Left colon (tissue), 2 donors: ENCODE results near the gene CACNA2D2. TPM values are rescaled to one million over a fixed set of nuclear protein-coding genes. Genes with fewer than 3 reads are reported as not detected.

Experiments used
- ATAC-seq: fragments of 200-7000 bp; cut with Tn5 transposase; one replicate; pipeline ENCODE4 v1.9.1; 2020; ENCODE audit warnings: mild to moderate bottlenecking, moderate library complexity
- DNase-seq, 2 donors: peaks; one replicate each; pipeline ENCODE4 v3.0.0-alpha.2; 2020
- intact Hi-C, 2 donors: fragments of 100-400 bp; cut with DNase I in 1 of 2; cut with micrococcal nuclease in 1 of 2; formaldehyde crosslinking; loops; one replicate each; pipeline versions ENCODE4 v1.11.2 to v1.14.0; 2022; cut with DNase I, micrococcal nuclease
- total RNA-seq, 2 donors: library from RNA; stranded (reverse); fragmentation: NEBNext Ultra II Directional; extraction: Animal tissue kit (Norgen Biotek cat#: 25700); gene quantifications; one replicate each; pipeline ENCODE4 v1.2.1, GENCODE V29; 2021
- donor health status: DM: no; HTN: no; CAD: no.
- donor health status: DM: yes; HTN: yes; CAD: no.

The CACNA2D2 gene
- total RNA-seq, 2 donors from 2014 or later, result 1.9 to 3.2 TPM

DNA sequence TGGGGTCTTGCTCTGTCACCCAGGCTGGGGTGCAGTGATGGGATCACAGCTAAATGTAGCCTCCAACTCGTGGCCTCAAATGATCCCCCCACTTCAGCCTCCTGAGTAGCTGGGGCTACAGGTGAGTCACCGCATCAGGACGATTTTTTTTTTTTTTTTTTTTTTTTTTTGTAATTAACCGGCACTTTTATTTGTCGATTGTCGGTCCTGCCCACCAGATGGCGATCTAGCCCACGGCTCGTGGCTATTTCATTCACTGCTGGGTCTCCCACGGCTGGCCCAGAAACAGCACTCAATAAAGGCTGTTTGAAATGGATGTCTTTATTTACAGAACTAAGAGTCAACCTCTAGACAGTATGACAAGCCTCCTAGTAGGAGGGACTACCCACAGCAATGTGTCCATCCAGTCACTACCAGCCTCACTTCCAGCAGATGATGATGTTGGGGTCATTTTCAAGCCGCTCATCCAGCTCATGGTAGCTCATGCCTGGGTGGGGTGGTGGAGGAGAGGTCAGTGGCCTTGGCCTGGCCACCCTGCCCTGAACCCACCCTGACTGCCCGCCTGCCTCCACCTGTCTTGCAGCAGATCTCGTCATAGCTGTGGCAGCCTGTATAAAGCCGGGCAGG lies 156.1 kb downstream of the CACNA2D2 start:
- DNase-seq (peak in 1 of 2 donors; percentile 77), ATAC-seq (peak; percentile 8)
- intact Hi-C loops, result no loop called here

DNA sequence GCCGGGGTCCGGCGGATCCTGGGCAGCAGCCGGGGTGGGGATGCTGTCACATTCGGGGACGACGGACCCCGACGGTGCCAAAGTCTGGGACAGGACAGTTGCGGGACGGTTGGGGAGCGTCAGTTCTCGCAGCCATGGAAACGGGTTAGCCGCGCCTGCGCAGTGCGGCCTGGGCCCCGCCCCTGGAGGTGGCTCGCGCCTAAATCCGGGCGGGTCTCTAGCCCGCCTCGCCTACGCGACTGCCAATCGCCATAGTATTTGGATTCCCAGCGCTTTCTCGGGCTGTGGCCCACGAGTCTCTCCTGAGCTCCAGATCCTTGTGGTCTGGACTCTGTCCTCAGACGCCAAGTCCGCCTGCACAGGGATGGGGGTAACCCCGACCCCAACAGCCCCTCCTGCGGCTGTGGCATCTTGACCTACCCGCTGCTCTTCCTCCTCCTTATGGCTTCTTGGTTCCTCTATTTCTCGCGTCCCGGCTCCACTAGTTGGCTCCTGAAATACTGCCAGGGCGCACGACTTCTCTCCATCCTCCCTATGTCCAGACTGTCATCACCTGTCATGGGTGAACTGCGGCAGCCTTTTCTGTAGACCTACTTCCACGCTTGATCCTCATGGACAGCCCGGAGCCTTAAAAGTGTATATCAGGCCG lies 157.7 kb downstream of the CACNA2D2 start, which contains the start of gene ZMYND10:
Gene ZMYND10, minus strand, starts transcription at position 147 of the 649 bp plus-strand sequence. CDS start 153 bp downstream, outside the sequence.
- ATAC-seq (peak; percentile 52), DNase-seq (peak; percentile 72 to 79)
- intact Hi-C loops, result no loop called here

DNA sequence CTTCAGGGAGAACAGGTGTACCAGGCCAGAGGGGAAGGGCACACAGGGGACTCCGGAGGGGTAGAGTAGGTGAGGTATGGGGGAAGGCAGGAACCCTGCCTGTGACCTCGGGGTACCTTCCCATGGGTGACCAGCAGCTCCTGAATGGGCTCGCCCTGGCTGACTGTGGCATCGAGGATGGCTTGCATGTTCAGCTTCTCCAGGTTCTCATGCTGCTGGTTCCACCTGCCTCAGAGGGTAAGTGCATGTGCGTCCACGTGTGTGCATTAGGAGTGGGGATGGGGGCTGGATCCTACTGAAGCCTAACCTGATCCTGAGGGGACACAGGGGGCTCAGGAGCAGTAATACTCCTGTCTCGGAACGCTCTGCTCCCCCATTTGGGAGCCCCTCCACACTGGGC lies 158.4 kb downstream of the CACNA2D2 start:
- intact Hi-C loops, result no loop called here
- DNase-seq, result no peak
- no peak for ATAC-seq

DNA sequence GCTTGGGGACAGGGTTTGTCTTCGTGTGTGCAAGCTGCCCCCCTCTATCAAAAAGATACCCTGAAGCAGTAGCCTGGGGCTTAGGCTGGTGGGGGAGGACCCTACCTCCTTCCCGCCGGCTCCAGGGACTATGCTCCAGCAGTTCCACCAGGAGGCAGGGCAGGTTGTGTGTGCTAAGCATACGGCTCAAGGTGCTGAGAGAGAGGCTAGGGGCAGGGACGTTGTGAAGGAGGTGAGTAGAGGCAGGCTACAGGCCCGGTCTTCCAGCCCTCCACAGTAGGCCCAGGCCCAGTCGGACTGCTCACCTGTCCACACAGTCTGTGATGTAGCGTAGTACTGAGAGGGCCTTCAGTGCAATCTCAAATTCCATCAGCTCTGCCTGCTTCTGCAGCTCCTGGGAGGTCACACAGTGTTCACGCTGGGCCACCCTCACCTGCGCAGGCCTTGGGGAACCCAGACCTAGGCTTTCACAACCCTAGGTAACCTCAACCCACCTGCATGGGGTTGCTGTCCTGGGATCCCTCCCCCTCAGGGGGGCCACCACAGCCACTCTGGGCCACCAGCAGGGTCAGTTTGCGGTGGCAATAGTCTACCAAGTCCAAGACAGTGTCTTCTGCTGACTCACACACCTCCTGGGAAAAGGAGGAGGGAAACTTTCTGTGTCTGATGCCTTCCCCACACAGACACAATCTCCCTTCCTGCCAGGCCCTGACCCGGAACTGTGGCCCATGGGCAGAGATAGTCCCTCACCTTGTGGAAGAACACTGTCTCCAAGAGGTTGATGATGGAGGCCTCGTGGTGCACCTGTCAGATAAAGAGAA lies 160.4 kb downstream of the CACNA2D2 start:
- intact Hi-C loops, result no loop called here
- DNase-seq, result no peak
- ATAC-seq, result no peak

DNA sequence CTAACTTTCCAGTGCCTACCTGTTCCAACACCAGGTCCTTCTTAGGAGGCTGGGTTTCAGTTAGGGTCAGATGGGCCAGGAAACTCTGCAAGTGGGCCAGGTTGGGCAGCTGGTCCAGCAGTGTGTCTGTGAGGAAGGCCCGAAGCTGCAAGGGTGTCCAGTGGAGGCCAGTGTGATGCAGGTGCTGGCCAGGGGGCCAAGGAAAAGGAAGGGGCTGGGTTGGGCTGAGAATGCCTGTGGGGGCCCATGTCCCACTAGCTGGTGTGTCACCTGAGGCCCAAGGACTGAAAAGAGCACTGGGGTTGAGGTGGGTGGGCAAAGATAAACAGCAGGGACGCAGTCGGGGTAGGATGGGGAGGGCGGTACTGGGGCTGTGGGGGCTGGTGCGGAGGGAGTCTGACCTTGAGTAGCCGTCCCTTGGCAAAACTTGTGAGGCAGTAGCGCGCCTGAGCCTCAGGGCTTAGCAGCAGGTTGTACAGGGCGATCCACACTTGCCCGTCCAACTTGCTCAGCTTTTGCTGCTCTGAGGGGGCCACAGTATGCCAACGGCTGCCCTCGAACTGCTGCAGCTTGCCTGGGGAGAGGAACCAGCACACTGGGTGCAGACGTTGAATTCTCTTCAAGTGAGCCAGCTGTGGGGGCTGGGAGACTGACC lies 161.3 kb downstream of the CACNA2D2 start:
- DNase-seq, result no peak
- intact Hi-C loops, result no loop called here
- ATAC-seq, result no peak

DNA sequence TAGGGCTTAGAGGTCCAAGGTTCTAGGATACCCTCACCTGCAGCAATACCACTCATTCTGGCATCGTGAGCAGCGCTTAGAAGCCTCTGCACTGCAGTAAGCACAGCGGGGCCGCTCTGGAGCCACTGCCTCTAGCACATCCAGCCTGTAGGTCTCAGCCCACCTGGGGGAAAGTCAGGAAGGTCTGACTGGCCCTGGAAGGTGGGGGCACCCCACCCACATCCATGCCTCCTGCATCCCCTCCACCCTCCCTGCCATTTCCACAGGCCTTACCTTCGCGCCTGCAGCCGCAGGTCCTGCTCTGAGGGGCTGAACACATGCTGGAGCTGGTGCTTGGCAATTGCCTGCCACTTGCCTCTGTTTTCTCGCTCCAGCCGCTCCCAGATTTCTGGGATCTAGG lies 161.9 kb downstream of the CACNA2D2 start:
- ATAC-seq (no peak), DNase-seq (no peak)
- intact Hi-C loops, result no loop called here

DNA sequence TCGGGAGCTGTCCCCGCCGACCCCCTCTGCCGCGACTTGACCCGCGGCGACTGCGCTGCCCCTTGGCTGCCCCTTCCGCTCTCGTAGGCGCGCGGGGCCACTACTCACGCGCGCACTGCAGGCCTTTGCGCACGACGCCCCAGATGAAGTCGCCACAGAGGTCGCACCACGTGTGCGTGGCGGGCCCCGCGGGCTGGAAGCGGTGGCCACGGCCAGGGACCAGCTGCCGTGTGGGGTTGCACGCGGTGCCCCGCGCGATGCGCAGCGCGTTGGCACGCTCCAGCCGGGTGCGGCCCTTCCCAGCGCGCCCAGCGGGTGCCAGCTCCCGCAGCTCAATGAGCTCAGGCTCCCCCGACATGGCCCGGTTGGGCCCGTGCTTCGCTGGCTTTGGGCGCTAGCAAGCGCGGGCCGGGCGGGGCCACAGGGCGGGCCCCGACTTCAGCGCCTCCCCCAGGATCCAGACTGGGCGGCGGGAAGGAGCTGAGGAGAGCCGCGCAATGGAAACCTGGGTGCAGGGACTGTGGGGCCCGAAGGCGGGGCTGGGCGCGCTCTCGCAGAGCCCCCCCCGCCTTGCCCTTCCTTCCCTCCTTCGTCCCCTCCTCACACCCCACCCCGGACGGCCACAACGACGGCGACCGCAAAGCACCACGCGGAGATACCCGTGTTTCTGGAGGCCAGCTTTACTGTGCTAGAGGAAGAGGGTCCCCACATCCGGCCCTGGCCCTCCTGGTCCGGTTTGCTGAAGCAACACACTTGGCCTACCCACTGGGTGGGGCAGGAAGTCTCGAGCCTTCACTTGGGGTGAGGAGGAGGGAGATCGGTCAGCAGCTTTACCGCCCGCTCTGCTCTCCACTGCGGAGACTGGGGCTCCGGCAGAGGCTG lies 162.7 kb downstream of the CACNA2D2 start, which contains the start of gene RASSF1:
Gene RASSF1, minus strand, starts transcription at position 389 of the 882 bp plus-strand sequence. Its CDS starts 31 bp downstream, at position 358.
- ATAC-seq (peak; percentile 33), DNase-seq (peak; percentile 79 to 84)
- intact Hi-C loops, result no loop called here

DNA sequence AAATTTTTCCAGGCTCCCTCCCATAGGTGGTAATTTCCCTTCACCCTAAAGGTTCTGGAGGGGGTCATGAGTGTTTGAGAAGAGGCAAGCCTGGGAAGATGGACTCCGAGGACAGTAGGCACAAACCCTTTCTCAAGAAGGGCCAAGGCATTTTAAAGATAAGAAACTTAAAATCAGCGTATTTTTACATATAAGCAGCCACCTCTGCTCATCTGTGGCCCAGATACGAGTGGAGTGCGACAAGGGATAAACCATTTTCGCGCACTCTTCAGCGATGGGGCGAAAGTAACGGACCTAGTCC lies 163.3 kb downstream of the CACNA2D2 start:
- ATAC-seq, result no peak
- intact Hi-C loops, result no loop called here
- DNase-seq, result no peak

DNA sequence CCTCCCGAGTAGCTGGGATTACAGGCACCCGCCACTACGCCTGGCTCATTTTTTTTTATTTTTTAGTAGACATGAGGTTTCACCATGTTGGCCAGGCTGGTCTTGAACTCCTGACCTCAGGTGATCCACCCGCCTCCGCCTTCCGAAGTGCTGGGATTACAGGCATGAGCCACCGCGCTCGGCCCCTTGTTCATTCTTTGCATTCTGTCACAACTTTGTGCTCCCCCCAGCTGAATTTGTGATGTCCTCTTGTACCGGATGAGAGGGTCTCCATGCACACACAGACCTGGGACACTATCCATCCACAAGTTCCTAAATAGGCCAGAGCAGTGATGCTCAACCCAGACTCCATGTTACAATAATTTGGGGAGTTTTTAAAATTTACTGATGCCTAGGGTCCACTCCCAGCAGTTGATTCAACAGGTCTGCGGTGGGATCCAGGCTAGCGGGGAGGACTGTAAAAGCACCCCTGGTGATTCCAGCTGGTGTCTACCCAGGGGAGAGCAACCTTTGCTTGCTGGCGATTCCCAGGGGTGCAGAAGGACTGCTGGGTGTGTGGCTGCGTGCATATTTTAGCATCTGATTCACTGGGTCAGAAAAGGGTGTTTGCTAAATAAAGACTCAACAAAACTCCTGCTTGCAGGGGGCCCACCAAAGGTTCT lies 163.8 kb downstream of the CACNA2D2 start:
- no peak for DNase-seq
- intact Hi-C loops, result no loop called here
- no peak for ATAC-seq

DNA sequence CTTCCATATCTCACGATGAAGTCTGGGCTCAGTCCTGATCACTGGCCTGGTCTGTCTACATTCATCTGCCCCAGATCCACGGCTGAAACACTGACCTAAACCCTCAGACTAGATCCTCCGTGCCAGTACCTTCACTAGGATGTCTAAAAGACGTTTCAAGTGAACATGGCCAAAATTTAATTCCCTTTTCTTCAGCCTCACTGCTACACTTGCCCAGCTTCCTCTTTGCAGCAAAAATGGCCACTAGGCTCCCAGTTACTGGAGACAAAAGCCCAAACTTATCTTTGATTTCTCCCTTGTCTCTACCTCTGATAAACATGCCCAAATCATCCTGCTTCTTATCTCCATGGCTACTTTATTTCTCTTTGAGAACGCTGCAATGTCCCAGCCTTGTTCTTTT lies 164.5 kb downstream of the CACNA2D2 start:
- DNase-seq (no peak), ATAC-seq (no peak)
- intact Hi-C loops, result no loop called here

DNA sequence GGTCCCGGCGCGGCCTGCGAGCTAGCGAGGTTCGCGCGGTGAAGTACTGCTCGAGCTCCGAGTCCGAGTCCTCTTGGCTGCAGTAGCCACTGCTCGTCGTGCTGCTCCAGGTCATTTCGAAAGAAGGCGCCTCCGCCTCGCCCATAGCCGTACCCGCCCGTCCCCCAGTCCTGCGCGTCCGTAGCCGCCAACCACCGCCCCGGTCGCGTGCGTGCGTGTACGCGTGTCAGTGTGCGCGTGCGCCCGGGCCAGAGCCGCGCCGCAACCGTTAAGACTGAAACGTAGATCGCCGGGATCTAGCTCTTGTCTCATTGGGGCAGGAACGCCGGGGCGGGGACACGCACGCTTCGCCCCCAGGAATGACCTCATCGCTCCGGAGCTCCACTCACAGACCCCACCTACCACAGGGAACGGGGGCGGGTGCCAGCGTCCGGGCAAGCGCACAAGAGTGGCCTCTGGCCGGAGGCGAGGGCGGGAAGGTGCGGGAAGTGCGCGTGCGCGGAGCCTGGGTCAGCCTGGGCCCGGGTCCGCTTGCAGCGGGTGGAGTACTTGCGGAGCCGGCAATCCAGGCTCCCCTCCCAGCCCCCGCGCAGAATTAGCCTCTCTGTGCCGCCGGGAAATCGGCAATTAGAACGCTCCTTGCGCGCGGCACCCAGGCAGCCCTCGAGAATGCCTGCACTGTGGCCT lies 166.1 kb downstream of the CACNA2D2 start:
- DNase-seq (peak; percentile 99 to 100), ATAC-seq (peak; percentile 83)
- intact Hi-C loops, result no loop called here

DNA sequence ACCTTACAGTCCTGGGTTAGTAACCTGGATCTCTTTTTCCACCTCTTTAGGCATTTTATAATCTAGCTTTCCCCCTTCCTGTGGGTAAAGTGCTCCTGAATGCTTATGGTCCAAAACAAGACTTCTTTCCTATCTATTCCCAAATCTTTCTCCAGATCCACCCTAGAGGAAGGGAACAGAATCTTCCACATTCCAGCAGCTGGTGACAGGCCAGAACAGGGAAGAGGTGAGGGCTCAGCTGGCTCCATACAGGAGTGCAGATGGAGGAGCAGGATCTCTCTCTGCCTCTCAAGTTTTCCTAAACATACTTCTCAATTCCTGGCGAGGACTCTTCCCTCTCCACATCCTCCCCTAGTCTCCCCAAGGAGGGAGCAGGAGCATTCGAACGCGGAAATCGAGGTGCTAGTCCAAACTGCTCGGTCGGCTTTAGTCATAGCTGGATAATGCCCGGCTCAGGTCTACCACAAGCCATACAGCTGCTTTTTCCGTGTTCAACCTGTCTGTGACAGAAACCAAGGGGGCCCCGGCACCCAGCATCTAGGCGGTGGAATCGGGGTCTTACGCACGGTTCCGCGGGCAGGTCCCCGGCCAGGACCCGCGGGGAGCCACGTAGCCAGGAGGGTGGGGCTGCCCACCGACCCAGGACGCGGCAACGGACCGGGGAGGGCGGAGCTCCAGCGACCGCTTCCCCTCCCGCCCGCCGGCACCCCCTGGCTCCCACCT lies 166.8 kb downstream of the CACNA2D2 start:
- peak; percentile 7 for ATAC-seq
- DNase-seq, result no peak

DNA sequence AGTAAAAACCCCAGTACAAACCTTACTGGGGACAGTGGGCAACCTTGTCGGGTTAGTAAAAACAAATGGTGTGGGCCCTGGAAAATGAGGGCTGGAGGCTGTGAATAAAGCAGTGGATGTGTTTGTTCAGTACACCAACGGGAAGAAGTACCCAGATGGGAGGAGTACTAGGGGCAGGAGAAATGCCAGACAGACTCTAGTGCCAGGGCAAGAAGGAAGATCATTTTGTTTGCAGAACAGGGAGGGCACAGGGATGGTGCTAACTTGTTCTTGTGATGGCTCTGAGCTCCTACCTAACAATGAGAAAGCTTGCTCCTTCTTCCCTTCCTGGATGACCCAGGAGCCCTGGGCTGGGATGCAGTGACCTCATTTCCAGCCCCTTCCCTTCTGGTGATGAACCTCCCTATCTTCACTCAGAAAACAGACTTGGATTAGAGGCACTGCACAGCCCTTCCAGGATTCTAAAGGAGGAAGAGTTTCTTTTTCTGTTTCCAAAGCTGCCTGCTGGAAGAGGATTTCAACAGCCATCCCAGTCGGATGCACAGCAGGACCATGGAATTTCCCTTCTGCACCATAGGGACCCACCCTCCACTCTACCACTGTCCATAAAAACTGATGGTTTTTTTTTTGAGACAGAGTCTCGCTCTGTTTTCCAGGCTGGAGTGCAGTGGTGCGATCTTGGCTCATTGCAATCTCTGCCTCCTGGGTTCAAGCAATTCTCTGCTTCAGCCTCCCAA lies 168.9 kb downstream of the CACNA2D2 start:
- DNase-seq (no peak), ATAC-seq (no peak)
- intact Hi-C loops, result no loop called here

More for the DNA sequence above, 166.8 kb downstream of the CACNA2D2 start:
- intact Hi-C loops, result no loop called here

DNA sequence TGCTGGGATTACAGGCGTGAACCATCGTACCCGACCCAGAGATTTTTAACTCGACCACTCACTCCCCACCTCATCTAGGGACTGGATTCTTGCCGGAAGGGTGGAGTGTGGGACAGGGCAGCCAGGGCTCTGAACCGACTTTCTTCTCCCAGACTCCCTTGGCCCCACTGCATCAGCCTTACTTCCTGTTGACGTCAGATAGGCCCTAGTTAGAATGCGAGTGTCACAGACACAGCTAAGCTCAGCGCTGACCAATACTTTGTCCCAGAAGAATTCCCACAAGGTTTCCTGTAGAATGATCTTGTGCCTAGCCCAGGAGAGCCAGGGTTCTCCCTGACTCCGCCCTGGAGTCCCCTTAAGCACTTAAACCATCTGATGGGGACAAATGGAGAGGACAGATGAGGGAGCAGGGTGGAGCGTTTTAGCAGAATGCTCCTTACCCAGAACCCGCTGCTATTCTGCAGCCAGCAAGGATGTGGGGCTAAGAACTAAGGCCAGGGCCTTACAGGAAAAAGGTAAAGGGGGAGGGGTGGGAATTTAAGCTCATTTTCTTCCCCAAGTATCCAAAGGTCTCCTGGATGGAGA lies 169.6 kb downstream of the CACNA2D2 start:
- intact Hi-C loops, result no loop called here
- no peak for ATAC-seq
- no peak for DNase-seq

DNA sequence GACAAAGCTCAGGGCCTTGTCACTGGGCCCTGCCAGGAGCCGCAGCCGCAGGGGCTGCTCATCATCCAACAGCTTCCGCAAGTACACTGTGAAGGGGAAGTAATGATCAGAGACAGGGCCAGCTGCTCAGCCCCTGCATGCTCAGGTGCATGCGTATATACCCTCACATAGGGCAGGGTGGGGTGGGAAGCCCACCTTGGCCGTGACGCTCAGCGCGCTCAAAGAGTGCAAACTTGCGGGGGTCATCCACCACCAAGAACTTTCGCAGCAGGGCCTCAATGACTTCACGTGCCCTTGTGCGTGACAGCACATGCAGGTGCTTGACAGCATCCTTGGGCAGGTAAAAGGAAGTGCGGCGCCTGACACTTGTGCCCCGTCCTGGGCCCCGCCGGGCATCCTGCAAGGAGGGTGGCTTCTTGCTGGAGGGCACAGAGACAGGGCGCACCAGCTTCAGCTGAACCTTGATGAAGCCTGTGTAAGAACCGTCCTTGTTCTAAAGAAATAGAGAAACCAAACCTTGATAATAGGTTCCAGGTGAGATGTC lies 172.0 kb downstream of the CACNA2D2 start:
- ATAC-seq (no peak), DNase-seq (no peak)
- intact Hi-C loops, result no loop called here
